ENCODE measurements around the gene APEH. TPM values are rescaled to one million over a fixed set of nuclear protein-coding genes. Genes with fewer than 3 reads are reported as not detected.

APEH gene
- total and polyA plus RNA-seq, 9 of the 15 experiments (the other 6 are each of a cell fraction or from before 2014, with no cell fraction given), result 70.9 to 177 (median 117) TPM

DNA sequence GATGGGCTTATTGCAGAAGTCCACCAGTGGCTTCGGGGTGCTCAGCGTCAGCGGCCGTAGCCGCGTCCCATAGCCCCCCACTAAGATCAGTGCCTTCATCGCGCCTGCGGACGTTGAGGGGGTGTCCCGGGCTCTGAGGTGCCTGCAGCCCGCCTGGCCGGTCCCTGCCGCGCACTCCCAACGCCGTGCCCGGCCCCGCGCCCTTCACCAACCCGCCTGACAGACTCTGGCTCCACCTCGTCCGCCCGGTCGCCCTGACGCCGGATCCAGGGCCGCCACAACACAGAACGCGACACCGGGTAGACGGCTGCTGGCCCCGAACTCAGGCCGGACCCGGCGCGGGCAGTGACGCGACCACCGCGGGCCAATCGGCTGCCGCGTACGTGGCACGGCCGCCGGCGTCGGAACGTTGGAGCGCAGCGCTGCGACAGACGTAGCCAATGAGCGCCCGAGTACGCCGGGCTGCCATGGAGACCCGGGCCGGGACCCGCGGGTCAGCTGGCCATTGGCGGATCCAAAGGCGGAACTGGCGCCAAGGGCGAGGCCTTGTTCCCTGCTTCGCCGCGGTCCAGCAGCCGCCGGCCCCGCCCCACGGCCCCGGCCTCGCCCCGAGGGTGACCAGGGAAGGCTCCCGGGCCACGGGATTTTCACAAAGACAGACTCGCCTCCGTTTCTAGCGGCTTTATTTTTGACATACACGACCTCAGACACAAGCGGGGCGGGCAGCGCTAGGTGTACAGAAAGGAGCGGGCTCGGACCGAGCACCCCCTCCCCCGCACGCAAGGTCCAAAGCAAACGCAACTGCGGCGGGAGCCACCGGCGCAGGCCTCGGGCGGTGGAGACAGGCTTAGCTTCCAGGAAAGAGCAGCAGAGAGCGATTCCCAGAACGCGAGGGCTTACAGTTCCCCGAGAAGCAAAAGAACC is 49.7 kb downstream of the APEH start, which contains the start of gene GMPPB (continued):
- TF ChIP-seq ZBTB12 (CRISPR knock-in tag; IDR thresholded peaks at IDR 0.05), result peak; percentile 91
- no peak for TF ChIP-seq ZNF445 (CRISPR knock-in tag; IDR thresholded peaks at IDR 0.05; ENCODE audit: low read depth)
- peak; percentile 73 for TF ChIP-seq MGA (IDR thresholded peaks at IDR 0.05)
- TF ChIP-seq FOS (IDR thresholded peaks at IDR 0.05; ENCODE audit: extremely low read depth, insufficient read length), result peak; percentile 46
- TF ChIP-seq ZNF316 (IDR thresholded peaks at IDR 0.05), result no peak
- TF ChIP-seq, protein P1, sequence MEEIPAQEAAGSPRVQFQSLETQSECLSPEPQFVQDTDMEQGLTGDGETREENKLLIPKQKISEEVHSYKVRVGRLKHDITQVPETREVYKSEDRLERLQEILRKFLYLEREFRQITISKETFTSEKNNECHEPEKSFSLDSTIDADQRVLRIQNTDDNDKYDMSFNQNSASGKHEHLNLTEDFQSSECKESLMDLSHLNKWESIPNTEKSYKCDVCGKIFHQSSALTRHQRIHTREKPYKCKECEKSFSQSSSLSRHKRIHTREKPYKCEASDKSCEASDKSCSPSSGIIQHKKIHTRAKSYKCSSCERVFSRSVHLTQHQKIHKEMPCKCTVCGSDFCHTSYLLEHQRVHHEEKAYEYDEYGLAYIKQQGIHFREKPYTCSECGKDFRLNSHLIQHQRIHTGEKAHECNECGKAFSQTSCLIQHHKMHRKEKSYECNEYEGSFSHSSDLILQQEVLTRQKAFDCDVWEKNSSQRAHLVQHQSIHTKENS (CRISPR knock-in tag; IDR thresholded peaks at IDR 0.05), result no peak
- TF ChIP-seq, protein P2, sequence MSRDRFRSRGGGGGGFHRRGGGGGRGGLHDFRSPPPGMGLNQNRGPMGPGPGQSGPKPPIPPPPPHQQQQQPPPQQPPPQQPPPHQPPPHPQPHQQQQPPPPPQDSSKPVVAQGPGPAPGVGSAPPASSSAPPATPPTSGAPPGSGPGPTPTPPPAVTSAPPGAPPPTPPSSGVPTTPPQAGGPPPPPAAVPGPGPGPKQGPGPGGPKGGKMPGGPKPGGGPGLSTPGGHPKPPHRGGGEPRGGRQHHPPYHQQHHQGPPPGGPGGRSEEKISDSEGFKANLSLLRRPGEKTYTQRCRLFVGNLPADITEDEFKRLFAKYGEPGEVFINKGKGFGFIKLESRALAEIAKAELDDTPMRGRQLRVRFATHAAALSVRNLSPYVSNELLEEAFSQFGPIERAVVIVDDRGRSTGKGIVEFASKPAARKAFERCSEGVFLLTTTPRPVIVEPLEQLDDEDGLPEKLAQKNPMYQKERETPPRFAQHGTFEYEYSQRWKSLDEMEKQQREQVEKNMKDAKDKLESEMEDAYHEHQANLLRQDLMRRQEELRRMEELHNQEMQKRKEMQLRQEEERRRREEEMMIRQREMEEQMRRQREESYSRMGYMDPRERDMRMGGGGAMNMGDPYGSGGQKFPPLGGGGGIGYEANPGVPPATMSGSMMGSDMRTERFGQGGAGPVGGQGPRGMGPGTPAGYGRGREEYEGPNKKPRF (IDR thresholded peaks at IDR 0.05; ENCODE audit: low read depth, low read length), result no peak
- TF ChIP-seq RBM22 (IDR thresholded peaks at IDR 0.05; ENCODE audit: low read depth, low read length, poor library complexity, severe bottlenecking), result peak; percentile 88
